ENCODE measurements around the gene YWHAH. TPM values are rescaled to one million over a fixed set of nuclear protein-coding genes. Genes with fewer than 3 reads are reported as not detected.

YWHAH gene
- total RNA-seq, 1 donor = 146 TPM

DNA sequence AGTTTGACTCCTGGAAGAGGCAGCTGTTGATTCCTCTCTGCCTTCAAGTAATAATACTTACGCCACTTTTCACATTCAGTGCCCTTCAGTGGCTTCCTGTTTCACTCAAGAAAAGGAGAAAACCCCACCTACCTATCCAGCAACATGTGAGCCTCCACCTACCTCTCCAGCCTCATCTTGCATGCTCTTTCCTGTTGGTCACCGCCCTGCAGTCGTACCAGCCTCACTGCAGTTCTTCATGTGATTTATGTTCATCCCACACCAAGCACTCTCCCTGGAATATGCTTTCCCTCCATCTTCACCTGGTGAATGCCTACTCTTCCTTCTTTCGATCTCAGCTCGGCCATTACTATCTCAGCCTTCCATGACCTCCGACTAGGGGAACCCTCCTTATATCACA, 21.8 kb upstream of the YWHAH start:
- TF ChIP-seq, protein P1, sequence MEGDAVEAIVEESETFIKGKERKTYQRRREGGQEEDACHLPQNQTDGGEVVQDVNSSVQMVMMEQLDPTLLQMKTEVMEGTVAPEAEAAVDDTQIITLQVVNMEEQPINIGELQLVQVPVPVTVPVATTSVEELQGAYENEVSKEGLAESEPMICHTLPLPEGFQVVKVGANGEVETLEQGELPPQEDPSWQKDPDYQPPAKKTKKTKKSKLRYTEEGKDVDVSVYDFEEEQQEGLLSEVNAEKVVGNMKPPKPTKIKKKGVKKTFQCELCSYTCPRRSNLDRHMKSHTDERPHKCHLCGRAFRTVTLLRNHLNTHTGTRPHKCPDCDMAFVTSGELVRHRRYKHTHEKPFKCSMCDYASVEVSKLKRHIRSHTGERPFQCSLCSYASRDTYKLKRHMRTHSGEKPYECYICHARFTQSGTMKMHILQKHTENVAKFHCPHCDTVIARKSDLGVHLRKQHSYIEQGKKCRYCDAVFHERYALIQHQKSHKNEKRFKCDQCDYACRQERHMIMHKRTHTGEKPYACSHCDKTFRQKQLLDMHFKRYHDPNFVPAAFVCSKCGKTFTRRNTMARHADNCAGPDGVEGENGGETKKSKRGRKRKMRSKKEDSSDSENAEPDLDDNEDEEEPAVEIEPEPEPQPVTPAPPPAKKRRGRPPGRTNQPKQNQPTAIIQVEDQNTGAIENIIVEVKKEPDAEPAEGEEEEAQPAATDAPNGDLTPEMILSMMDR (IDR thresholded peaks at IDR 0.05; ENCODE audit: extremely low read depth, low read depth, low read length) = no peak
- H4K20me1 ChIP-seq (ENCODE audit: insufficient read depth, low read length) = no peaks in the 10 kb centered on the region

DNA sequence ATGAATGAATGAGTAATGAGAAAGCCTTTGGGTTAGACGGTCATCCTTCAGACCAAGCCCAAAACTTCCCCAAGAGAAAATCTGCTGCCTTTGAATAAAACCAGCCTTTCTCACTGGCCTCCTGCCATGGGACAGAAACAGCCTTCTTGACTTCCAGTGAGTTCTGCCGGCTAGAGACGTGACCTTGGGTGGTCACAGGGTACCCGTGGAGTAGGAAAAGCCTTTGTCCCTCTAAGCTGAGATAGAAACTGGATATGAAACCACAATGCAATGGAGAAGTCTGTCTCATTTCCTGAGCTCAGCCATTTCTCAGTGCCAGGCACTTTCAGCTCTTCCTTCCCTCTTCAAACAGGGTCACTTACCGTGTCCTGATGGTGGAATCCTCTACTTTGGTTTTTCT, 21.2 kb upstream of the YWHAH start:
- no peak for DNase-seq (ENCODE audit: insufficient read length, low spot score, missing footprints)
- no peak overlapping the region for H3K4me2 ChIP-seq (ENCODE audit: insufficient read depth, low read length)
- TF ChIP-seq, protein P1 (IDR thresholded peaks at IDR 0.05; ENCODE audit: extremely low read depth, low read depth, low read length) = no peak

More for the DNA sequence above, 21.8 kb upstream of the YWHAH start:
- Histone ChIP-seq H3K27ac (ENCODE audit: low read depth, low read length) (no peak overlapping the region), H3K27me3 (ENCODE audit: insufficient read depth, low read length) (peaks cover 11% of the 10 kb centered on the region), H3K36me3 (ENCODE audit: insufficient read depth, low read length) (no peaks in the 10 kb centered on the region), H3K4me3 (ENCODE audit: insufficient read depth, low read length) (no peak overlapping the region), H3K9me3 (ENCODE audit: low read depth, low read length) (no peaks in the 10 kb centered on the region), H3K79me2 (ENCODE audit: insufficient read depth, low read length) (no peaks in the 10 kb centered on the region), H3K4me2 (ENCODE audit: insufficient read depth, low read length) (no peak overlapping the region), H2AFZ (ENCODE audit: low read length) (no peak overlapping the region), H3K4me1 (ENCODE audit: insufficient read depth, low read length) (no peaks in the 10 kb centered on the region)
- DNase-seq (ENCODE audit: insufficient read length, low spot score, missing footprints) = no peak

DNA sequence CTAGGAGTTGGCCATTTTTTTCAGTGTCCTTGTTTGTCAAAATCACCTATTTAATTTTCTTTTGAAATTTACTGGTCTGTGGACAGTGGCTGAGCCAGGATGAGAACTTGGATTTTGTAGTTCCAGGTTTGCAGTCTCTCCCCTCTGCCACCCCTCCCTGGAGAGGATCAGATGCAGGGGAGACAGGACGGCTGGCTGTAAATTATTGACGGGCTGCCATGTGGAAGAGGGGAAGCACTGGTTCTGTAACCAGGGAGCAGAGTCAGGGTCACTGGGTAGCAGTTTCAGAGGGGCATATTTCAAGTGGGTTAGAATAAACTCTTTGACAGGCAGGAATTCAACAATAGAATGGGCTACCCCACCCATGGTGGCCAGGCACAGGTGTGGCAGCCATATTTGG, 20.6 kb upstream of the YWHAH start:
- TF ChIP-seq, protein P1 (IDR thresholded peaks at IDR 0.05; ENCODE audit: extremely low read depth, low read depth, low read length) = no peak
- Histone ChIP-seq H3K36me3 (ENCODE audit: insufficient read depth, low read length) (no peaks in the 10 kb centered on the region), H3K9me3 (ENCODE audit: low read depth, low read length) (no peaks in the 10 kb centered on the region), H3K79me2 (ENCODE audit: insufficient read depth, low read length) (no peaks in the 10 kb centered on the region), H3K27me3 (ENCODE audit: insufficient read depth, low read length) (peaks cover 17% of the 10 kb centered on the region), H3K4me2 (ENCODE audit: insufficient read depth, low read length) (no peak overlapping the region), H3K4me1 (ENCODE audit: insufficient read depth, low read length) (no peaks in the 10 kb centered on the region), H4K20me1 (ENCODE audit: insufficient read depth, low read length) (no peaks in the 10 kb centered on the region), H3K4me3 (ENCODE audit: insufficient read depth, low read length) (no peak overlapping the region), H2AFZ (ENCODE audit: low read length) (no peak overlapping the region), H3K27ac (ENCODE audit: low read depth, low read length) (no peak overlapping the region)
- DNase-seq (ENCODE audit: insufficient read length, low spot score, missing footprints) = no peak

More for the DNA sequence above, 21.2 kb upstream of the YWHAH start:
- H3K27ac ChIP-seq (ENCODE audit: low read depth, low read length) = no peak overlapping the region
- no peaks in the 10 kb centered on the region for H3K9me3 ChIP-seq (ENCODE audit: low read depth, low read length)
- no peaks in the 10 kb centered on the region for H3K4me1 ChIP-seq (ENCODE audit: insufficient read depth, low read length)
- H3K27me3 ChIP-seq (ENCODE audit: insufficient read depth, low read length) = peaks cover 16% of the 10 kb centered on the region
- no peaks in the 10 kb centered on the region for H3K36me3 ChIP-seq (ENCODE audit: insufficient read depth, low read length)
- no peaks in the 10 kb centered on the region for H3K79me2 ChIP-seq (ENCODE audit: insufficient read depth, low read length)
- H4K20me1 ChIP-seq (ENCODE audit: insufficient read depth, low read length) = no peaks in the 10 kb centered on the region
- no peak overlapping the region for H3K4me3 ChIP-seq (ENCODE audit: insufficient read depth, low read length)
- H2AFZ ChIP-seq (ENCODE audit: low read length) = no peak overlapping the region

DNA sequence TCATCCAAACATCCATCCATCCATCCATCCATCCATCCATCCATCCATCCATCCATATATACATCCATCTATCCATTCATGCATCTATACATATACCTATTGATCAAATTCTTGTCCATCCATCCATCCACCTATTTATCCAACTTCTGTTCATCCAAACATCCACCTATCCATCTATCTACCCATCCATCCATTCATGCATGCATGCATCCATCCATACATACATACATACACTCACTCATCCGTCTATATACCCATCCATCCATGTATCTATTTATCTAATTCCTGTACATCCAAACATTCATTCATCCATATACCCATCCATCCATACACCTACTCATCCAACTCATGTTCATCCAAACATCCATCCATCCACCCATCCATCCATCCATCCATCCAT, 19.3 kb upstream of the YWHAH start:
- no peak overlapping the region for H3K4me2 ChIP-seq (ENCODE audit: insufficient read depth, low read length)
- no peak overlapping the region for H3K4me3 ChIP-seq (ENCODE audit: insufficient read depth, low read length)
- no peaks in the 10 kb centered on the region for H3K9me3 ChIP-seq (ENCODE audit: low read depth, low read length)
- peaks cover 14% of the 10 kb centered on the region for H3K27me3 ChIP-seq (ENCODE audit: insufficient read depth, low read length)
- H3K27ac ChIP-seq (ENCODE audit: low read depth, low read length) = no peak overlapping the region
- no peaks in the 10 kb centered on the region for H4K20me1 ChIP-seq (ENCODE audit: insufficient read depth, low read length)
- DNase-seq (ENCODE audit: insufficient read length, low spot score, missing footprints) = no peak
- TF ChIP-seq, protein P1 (IDR thresholded peaks at IDR 0.05; ENCODE audit: extremely low read depth, low read depth, low read length) = no peak
- H2AFZ ChIP-seq (ENCODE audit: low read length) = no peak overlapping the region
- no peaks in the 10 kb centered on the region for H3K4me1 ChIP-seq (ENCODE audit: insufficient read depth, low read length)
- H3K36me3 ChIP-seq (ENCODE audit: insufficient read depth, low read length) = no peaks in the 10 kb centered on the region
- no peaks in the 10 kb centered on the region for H3K79me2 ChIP-seq (ENCODE audit: insufficient read depth, low read length)

Measured in osteoblast (primary cell).